Loucy (cell line): ENCODE results near the gene MED7.

Experiments used
- H2AFZ ChIP-seq: fragments of 200-600 bp; sonication (generic); 2 replicates; pipeline ENCODE4 v1.6.0; 2016; ENCODE audit warnings: antibody characterized with exemption, mild to moderate bottlenecking, low read length, moderate library complexity
- H3F3A ChIP-seq: fragments of 200-600 bp; 2 replicates; pipeline ENCODE4 v1.6.0; 2016; ENCODE audit warnings: antibody characterized with exemption, low read depth, mild to moderate bottlenecking
- H3K27me3 ChIP-seq: fragments of 200-600 bp; sonication (generic); 2 replicates; pipeline ENCODE4 v1.6.1; 2014; ENCODE audit warnings: low read length, mild to moderate bottlenecking; ENCODE audit not compliant: insufficient read depth, poor library complexity, severe bottlenecking
- H3K36me3 ChIP-seq: fragments of 200-600 bp; sonication (generic); 2 replicates; pipeline ENCODE4 v1.6.1; 2016; ENCODE audit warnings: low read length; ENCODE audit not compliant: insufficient read depth
- H3K4me1 ChIP-seq: fragments of 200-600 bp; sonication (generic); 2 replicates; pipeline ENCODE4 v1.5.1; 2014; ENCODE audit warnings: low read length, mild to moderate bottlenecking; ENCODE audit not compliant: insufficient read depth, poor library complexity, severe bottlenecking
- H3K4me2 ChIP-seq: fragments of 200-600 bp; sonication (generic); 2 replicates; pipeline ENCODE4 v1.6.0; 2014; ENCODE audit warnings: antibody characterized with exemption, low read length, low read depth, mild to moderate bottlenecking; ENCODE audit not compliant: poor library complexity, severe bottlenecking
- H3K4me3 ChIP-seq: fragments of 200-600 bp; sonication (generic); 2 replicates; pipeline ENCODE4 v1.5.1; 2014; ENCODE audit warnings: low read length, mild to moderate bottlenecking, mixed read lengths; ENCODE audit not compliant: poor library complexity, severe bottlenecking
- H3K79me2 ChIP-seq: fragments of 200-600 bp; sonication (generic); 2 replicates; pipeline ENCODE4 v1.6.1; 2014; ENCODE audit warnings: low read length; ENCODE audit not compliant: insufficient read depth
- H3K9ac ChIP-seq: fragments of 200-600 bp; sonication (generic); 2 replicates; pipeline ENCODE4 v1.6.0; 2014; ENCODE audit warnings: mild to moderate bottlenecking, low read depth, low read length, moderate library complexity; ENCODE audit not compliant: poor library complexity, severe bottlenecking
- H3K9me2 ChIP-seq: fragments of 200-600 bp; sonication (generic); replicated peaks from 2 replicates; pipeline ENCODE4 v1.6.1; 2016; ENCODE audit warnings: low read depth, low read length, mixed read lengths
- H3K9me3 ChIP-seq: fragments of 200-600 bp; sonication (generic); 2 replicates; pipeline ENCODE4 v1.6.1; 2014; ENCODE audit warnings: mild to moderate bottlenecking, antibody characterized with exemption, low read length, low read depth; ENCODE audit not compliant: insufficient read depth
- H4K20me1 ChIP-seq: fragments of 200-600 bp; sonication (generic); 2 replicates; pipeline ENCODE4 v1.6.0; 2014; ENCODE audit warnings: antibody characterized with exemption, low read length, mild to moderate bottlenecking; ENCODE audit not compliant: insufficient read depth, poor library complexity, severe bottlenecking
- CTCF ChIP-seq: fragments of 200-600 bp; sonication (generic); conservative IDR thresholded peaks from 2 replicates; pipeline ENCODE4 v1.5.1; 2014; ENCODE audit warnings: mild to moderate bottlenecking, antibody characterized with exemption, low read length

The MED7 gene

GRCh38 chr5:157088342-157088990 is 54.2 kb downstream of the MED7 start:
- no peaks in the 10 kb centered on the region for H3K79me2 ChIP-seq
- H3F3A ChIP-seq: no peaks in the 10 kb centered on the region
- H3K9me2 ChIP-seq: no peaks in the 10 kb centered on the region
- no peak overlapping the region for H2AFZ ChIP-seq
- H3K4me2 ChIP-seq: no peak overlapping the region
- H3K9me3 ChIP-seq: no peaks in the 10 kb centered on the region
- H3K9ac ChIP-seq: no peak overlapping the region
- no peaks in the 10 kb centered on the region for H3K27me3 ChIP-seq
- TF ChIP-seq CTCF: no peak
- H4K20me1 ChIP-seq: no peaks in the 10 kb centered on the region
- H3K4me3 ChIP-seq: no peak overlapping the region
- H3K36me3 ChIP-seq: no peaks in the 10 kb centered on the region
- no peaks in the 10 kb centered on the region for H3K4me1 ChIP-seq
